WI38 (cell line): ENCODE data around the gene DLL1.

Experiments used
- H3K4me3 ChIP-seq: 2 replicates; pipeline ENCODE4 v1.5.1; 2011; ENCODE audit warnings: low read depth, mild to moderate bottlenecking, control low read depth, low read length
- CTCF ChIP-seq: IDR thresholded peaks from 2 replicates; pipeline ENCODE4 v1.5.1; 2012; ENCODE audit warnings: low read depth, mild to moderate bottlenecking, control low read depth, low read length

DLL1 gene

GRCh38 chr6:170313716-170314295, 22.9 kb upstream of the DLL1 start:
- no peak for TF ChIP-seq CTCF
- H3K4me3 ChIP-seq, result no peak overlapping the region

GRCh38 chr6:170312876-170313275, 22.0 kb upstream of the DLL1 start:
- no peak overlapping the region for H3K4me3 ChIP-seq
- no peak for TF ChIP-seq CTCF

GRCh38 chr6:170311696-170312095, 20.8 kb upstream of the DLL1 start:
- TF ChIP-seq CTCF, result no peak
- no peak overlapping the region for H3K4me3 ChIP-seq

- no peak for TF ChIP-seq CTCF
- no peak overlapping the region for H3K4me3 ChIP-seq
Measured at GRCh38 chr6:170308761-170309160, 17.9 kb upstream of the DLL1 start.

GRCh38 chr6:170307080-170307545, 16.2 kb upstream of the DLL1 start:
- peak overlapping the region; percentile 97 for H3K4me3 ChIP-seq
- TF ChIP-seq CTCF, result no peak

GRCh38 chr6:170306324-170307079, 15.6 kb upstream of the DLL1 start, which contains the start of gene FAM120B:
TSS of gene FAM120B (plus strand) at chr6:170306758. CDS start at chr6:170317391, 10,633 bp downstream.
- peak within 1 kb of the TSS; percentile 97 for H3K4me3 ChIP-seq
- no peak for TF ChIP-seq CTCF

GRCh38 chr6:170305805-170306323, 15.0 kb upstream of the DLL1 start:
- no peak for TF ChIP-seq CTCF
- peak overlapping the region; percentile 97 for H3K4me3 ChIP-seq
